Fibroblast of lung (primary cell): Measurements from ENCODE around the gene MAP3K19. TPM values are rescaled to one million over a fixed set of nuclear protein-coding genes. Genes with fewer than 3 reads are reported as not detected.

Experiments used
- DNase-seq, 2 donors: peaks; one replicate each; pipeline versions ENCODE4 v3.0.0 to v3.0.0-alpha.2; 2010; ENCODE audit warnings: low read depth in 2 of 2
- H2AFZ ChIP-seq: 2 replicates; pipeline ENCODE4 v1.5.1; 2012; ENCODE audit warnings: low read length, control low read depth, inconsistent platforms
- H3K27ac ChIP-seq: 2 replicates; pipeline ENCODE4 v1.5.1; 2011; ENCODE audit warnings: low read length, control low read depth; ENCODE audit not compliant: insufficient read depth
- H3K27me3 ChIP-seq: 2 replicates; pipeline ENCODE4 v1.5.1; 2011; ENCODE audit warnings: mild to moderate bottlenecking, low read length; ENCODE audit not compliant: control insufficient read depth, insufficient read depth
- H3K36me3 ChIP-seq: 2 replicates; pipeline ENCODE4 v1.5.1; 2011; ENCODE audit warnings: low read length; ENCODE audit not compliant: control insufficient read depth, insufficient read depth
- H3K4me1 ChIP-seq: 2 replicates; pipeline ENCODE4 v1.5.1; 2011; ENCODE audit warnings: low read length; ENCODE audit not compliant: control insufficient read depth, insufficient read depth; ENCODE audit errors: extremely low read depth
- H3K4me2 ChIP-seq: 2 replicates; pipeline ENCODE4 v1.5.1; 2011; ENCODE audit warnings: low read length, control low read depth; ENCODE audit not compliant: insufficient read depth; ENCODE audit errors: extremely low read depth
- H3K4me3 ChIP-seq, 4 experiments: fragments of 200-600 bp in 1 of 4; sonication (generic) in 1 of 4; replicated peaks in 1 of 4; 2 replicates each; pipeline ENCODE4 v1.5.1; 2011 to 2016; ENCODE audit warnings: low read length in 4 of 4, low read depth in 3 of 4, mild to moderate bottlenecking in 3 of 4, control low read depth in 2 of 4, inconsistent platforms in 1 of 4, mixed read lengths in 1 of 4; ENCODE audit not compliant: insufficient read depth in 1 of 4; ENCODE audit errors: control extremely low read depth in 1 of 4
- H3K79me2 ChIP-seq: 2 replicates; pipeline ENCODE4 v1.5.1; 2012; ENCODE audit warnings: mild to moderate bottlenecking, low read length, inconsistent platforms; ENCODE audit not compliant: control insufficient read depth, insufficient read depth
- H3K9ac ChIP-seq: 2 replicates; pipeline ENCODE4 v1.5.1; 2011; ENCODE audit warnings: mild to moderate bottlenecking, low read length, control low read depth; ENCODE audit not compliant: insufficient read depth
- H3K9me3 ChIP-seq: 2 replicates; pipeline ENCODE4 v1.5.1; 2012; ENCODE audit warnings: low read depth, low read length; ENCODE audit not compliant: control insufficient read depth, insufficient read depth
- H4K20me1 ChIP-seq: 2 replicates; pipeline ENCODE4 v1.5.1; 2011; ENCODE audit warnings: low read length; ENCODE audit not compliant: control insufficient read depth, insufficient read depth; ENCODE audit errors: extremely low read depth
- CTCF ChIP-seq, 2 donors: IDR thresholded peaks in 1 of 2; conservative IDR thresholded peaks in 1 of 2; 1 replicate in 1 of 2; 2 replicates in 1 of 2; pipeline ENCODE4 v1.5.1; 2011 to 2012; ENCODE audit warnings: low read length in 2 of 2, control low read depth in 1 of 2, inconsistent platforms in 1 of 2, low read depth in 1 of 2, mild to moderate bottlenecking in 1 of 2
- EZH2 ChIP-seq: IDR thresholded peaks from 2 replicates; pipeline ENCODE4 v1.5.1; 2012; ENCODE audit warnings: low read length, control low read depth, mild to moderate bottlenecking; ENCODE audit errors: missing control alignments
- polyA plus RNA-seq, 2 donors: library from polyadenylated mRNA; depleted of rRNA in 1 of 2; stranded (reverse) in 1 of 2; unstranded in 1 of 2; fragments of >200 nt; gene quantifications; 2 replicates each; pipeline ENCODE4 v1.2.1, GENCODE V29; 2011 to 2012; ENCODE audit warnings: missing spikeins in 1 of 2
- total RNA-seq: library from RNA; depleted of rRNA; stranded (reverse); fragments of >200 nt; gene quantifications from 2 replicates; pipeline ENCODE4 v1.2.1, GENCODE V29; 2014

The MAP3K19 gene
- total and polyA plus RNA-seq, 2 donors (not counting 1 experiment from before 2014, with no cell fraction given) = not detected

DNA sequence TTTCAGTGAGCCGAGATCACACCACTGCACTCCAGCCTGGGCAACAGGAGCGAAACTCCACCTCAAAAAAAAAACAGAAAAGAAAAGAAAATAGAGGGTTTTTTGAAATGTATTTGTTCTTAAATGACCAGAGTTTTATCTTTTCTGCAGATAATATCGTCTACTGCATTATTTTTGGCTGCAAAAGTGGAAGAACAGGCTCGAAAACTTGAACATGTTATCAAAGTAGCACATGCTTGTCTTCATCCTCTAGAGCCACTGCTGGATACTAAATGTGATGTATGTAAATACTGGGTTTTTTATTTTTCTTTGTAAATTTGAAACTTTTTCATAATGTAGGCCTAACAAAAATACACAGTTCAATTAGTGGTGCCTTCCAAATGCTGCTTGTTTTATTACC lies 110.6 kb downstream of the MAP3K19 start:
- DNase-seq = no peak
- Histone ChIP-seq H3K36me3 (peaks cover 4% of the 10 kb centered on the region), H2AFZ (no peak overlapping the region), H3K4me1 (peaks cover 4% of the 10 kb centered on the region), H4K20me1 (no peaks in the 10 kb centered on the region), H3K79me2 (peaks cover 54% of the 10 kb centered on the region), H3K9me3 (no peaks in the 10 kb centered on the region), H3K4me2 (no peak overlapping the region), H3K4me3 (no peak overlapping the region), H3K27ac (no peak overlapping the region), H3K9ac (no peak overlapping the region), H3K27me3 (no peaks in the 10 kb centered on the region)
- TF ChIP-seq EZH2 = no peak
- no peak for TF ChIP-seq CTCF (conservative IDR thresholded peaks at IDR 0.05 in 1 of 2, IDR thresholded peaks at IDR 0.05 in 1 of 2; ENCODE audit: low read depth in 1 of 2, low read length in 2 of 2)

DNA sequence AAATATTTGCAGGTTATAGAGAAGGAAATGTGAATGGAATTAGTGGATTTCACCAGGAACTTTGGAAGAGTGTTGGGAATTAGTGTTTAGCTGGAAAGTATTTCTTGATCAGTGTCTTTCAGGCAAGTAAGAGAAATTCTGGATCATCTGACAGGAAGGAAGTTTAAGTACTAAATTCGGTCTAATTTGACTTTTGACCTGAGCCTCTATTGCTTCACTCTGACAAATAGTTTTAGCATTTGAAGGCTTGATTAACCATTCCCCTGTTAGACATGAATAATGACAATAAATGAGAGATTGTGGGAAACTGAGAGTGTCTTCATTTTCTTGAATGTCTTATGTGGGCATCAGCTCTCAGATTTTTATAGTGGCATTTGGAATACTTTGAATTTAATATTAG lies 112.6 kb downstream of the MAP3K19 start:
- Histone ChIP-seq H3K9me3 (no peaks in the 10 kb centered on the region), H3K4me3 (no peak overlapping the region), H3K9ac (no peak overlapping the region), H3K36me3 (no peaks in the 10 kb centered on the region), H3K79me2 (peaks cover 71% of the 10 kb centered on the region), H4K20me1 (no peaks in the 10 kb centered on the region), H2AFZ (no peak overlapping the region), H3K4me2 (no peak overlapping the region), H3K27me3 (no peaks in the 10 kb centered on the region), H3K4me1 (peaks cover 4% of the 10 kb centered on the region), H3K27ac (no peak overlapping the region)
- TF ChIP-seq EZH2 = no peak
- TF ChIP-seq CTCF (conservative IDR thresholded peaks at IDR 0.05 in 1 of 2, IDR thresholded peaks at IDR 0.05 in 1 of 2; ENCODE audit: low read depth in 1 of 2, low read length in 2 of 2) = no peak
- DNase-seq = peak; percentile 4 to 15

DNA sequence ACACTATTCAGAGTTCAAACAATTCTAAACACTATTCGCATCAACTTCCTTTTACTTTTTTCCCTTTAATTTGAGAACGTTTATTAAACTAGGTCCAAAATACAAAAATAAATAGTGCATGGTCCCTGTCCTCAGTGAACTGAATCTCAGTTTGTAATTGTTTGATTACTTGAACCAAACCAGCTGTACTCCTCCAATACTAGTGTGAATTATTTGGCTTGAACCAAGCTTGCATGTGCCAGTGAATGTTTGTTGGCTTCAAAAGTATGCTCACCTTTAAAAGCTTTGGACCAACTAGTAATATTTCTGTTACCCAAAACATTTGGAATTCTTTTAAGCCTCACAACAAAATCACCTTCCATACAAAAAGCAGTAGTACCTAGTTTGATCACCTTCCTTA lies 113.1 kb downstream of the MAP3K19 start:
- H3K4me2 ChIP-seq = no peak overlapping the region
- peaks cover 4% of the 10 kb centered on the region for H3K4me1 ChIP-seq
- H3K9ac ChIP-seq = no peak overlapping the region
- no peak for TF ChIP-seq EZH2
- TF ChIP-seq CTCF (conservative IDR thresholded peaks at IDR 0.05 in 1 of 2, IDR thresholded peaks at IDR 0.05 in 1 of 2; ENCODE audit: low read depth in 1 of 2, low read length in 2 of 2) = no peak
- no peak overlapping the region for H3K4me3 ChIP-seq
- no peaks in the 10 kb centered on the region for H4K20me1 ChIP-seq
- H3K27me3 ChIP-seq = no peaks in the 10 kb centered on the region
- H2AFZ ChIP-seq = no peak overlapping the region
- H3K9me3 ChIP-seq = no peaks in the 10 kb centered on the region
- no peak for DNase-seq
- H3K79me2 ChIP-seq = peaks cover 76% of the 10 kb centered on the region
- H3K27ac ChIP-seq = no peak overlapping the region
- H3K36me3 ChIP-seq = no peaks in the 10 kb centered on the region
